Breast epithelium (tissue), 4 donors: Measurements from ENCODE around the gene FAM174C. TPM values are rescaled to one million over a fixed set of nuclear protein-coding genes. Genes with fewer than 3 reads are reported as not detected.

ENCODE experiments used
- DNase-seq, 2 donors: peaks; one replicate each; pipeline ENCODE4 v3.0.0-alpha.2; 2019; ENCODE audit warnings: low spot score in 2 of 2
- H3K27ac ChIP-seq, 2 donors: fragments of 200-600 bp; sonication (generic) in 1 of 2; one replicate each; pipeline ENCODE4 v1.5.1; 2016 to 2019; ENCODE audit warnings: mild to moderate bottlenecking in 1 of 2
- H3K27me3 ChIP-seq, 2 donors: fragments of 200-600 bp; sonication (generic) in 1 of 2; one replicate each; pipeline versions ENCODE4 v1.5.1 to v1.6.0; 2017 to 2019; ENCODE audit warnings: control low read depth in 1 of 2, mild to moderate bottlenecking in 1 of 2
- H3K36me3 ChIP-seq: fragments of 200-600 bp; one replicate; pipeline ENCODE4 v1.5.1; 2019
- H3K4me1 ChIP-seq, 2 donors: fragments of 200-600 bp; sonication (generic); one replicate each; pipeline ENCODE4 v1.5.1; 2016 to 2019; ENCODE audit warnings: control low read depth in 1 of 2
- H3K4me3 ChIP-seq, 3 donors: fragments of 200-600 bp; sonication (generic); 1 replicate in 2 of 3; 2 replicates in 1 of 3; pipeline ENCODE4 v1.5.1; 2016 to 2019; ENCODE audit warnings: mild to moderate bottlenecking in 3 of 3, moderate library complexity in 2 of 3
- H3K9me3 ChIP-seq, 2 donors: fragments of 200-600 bp; sonication (generic) in 1 of 2; one replicate each; pipeline ENCODE4 v1.5.1; 2016 to 2019; ENCODE audit warnings: control low read depth in 1 of 2
- POLR2A ChIP-seq: fragments of 450-650 bp; IDR thresholded peaks from one replicate; pipeline ENCODE4 v1.6.1; 2016; ENCODE audit warnings: antibody characterized with exemption, mild to moderate bottlenecking, moderate library complexity
- POLR2AphosphoS5 ChIP-seq, 3 donors: sonication (generic); formaldehyde crosslinking; IDR thresholded peaks; one replicate each; pipeline ENCODE4 v1.6.1; 2017; ENCODE audit warnings: antibody characterized with exemption in 3 of 3
- intact Hi-C: fragments of 100-400 bp; cut with DNase I; formaldehyde crosslinking; loops from one replicate; pipeline ENCODE4 v1.15.1; 2023; ENCODE audit warnings: low total_unique reads
- total RNA-seq, 3 donors: library from RNA; depleted of rRNA; stranded (reverse); fragments of >200 nt; gene quantifications; one replicate each; pipeline ENCODE4 v1.1.0, GENCODE V29; 2016
- TF ChIP-seq, protein P1 (sequence below), 3 donors: fragments of 450-650 bp; IDR thresholded peaks; one replicate each; pipeline ENCODE4 v1.5.1; 2016 to 2017; ENCODE audit warnings: antibody characterized with exemption in 3 of 3, mild to moderate bottlenecking in 3 of 3, moderate library complexity in 3 of 3

Gene FAM174C
- 10 to 100 TPM; 43.9 to 60.6 (median 53.1) TPM for total RNA-seq

DNA sequence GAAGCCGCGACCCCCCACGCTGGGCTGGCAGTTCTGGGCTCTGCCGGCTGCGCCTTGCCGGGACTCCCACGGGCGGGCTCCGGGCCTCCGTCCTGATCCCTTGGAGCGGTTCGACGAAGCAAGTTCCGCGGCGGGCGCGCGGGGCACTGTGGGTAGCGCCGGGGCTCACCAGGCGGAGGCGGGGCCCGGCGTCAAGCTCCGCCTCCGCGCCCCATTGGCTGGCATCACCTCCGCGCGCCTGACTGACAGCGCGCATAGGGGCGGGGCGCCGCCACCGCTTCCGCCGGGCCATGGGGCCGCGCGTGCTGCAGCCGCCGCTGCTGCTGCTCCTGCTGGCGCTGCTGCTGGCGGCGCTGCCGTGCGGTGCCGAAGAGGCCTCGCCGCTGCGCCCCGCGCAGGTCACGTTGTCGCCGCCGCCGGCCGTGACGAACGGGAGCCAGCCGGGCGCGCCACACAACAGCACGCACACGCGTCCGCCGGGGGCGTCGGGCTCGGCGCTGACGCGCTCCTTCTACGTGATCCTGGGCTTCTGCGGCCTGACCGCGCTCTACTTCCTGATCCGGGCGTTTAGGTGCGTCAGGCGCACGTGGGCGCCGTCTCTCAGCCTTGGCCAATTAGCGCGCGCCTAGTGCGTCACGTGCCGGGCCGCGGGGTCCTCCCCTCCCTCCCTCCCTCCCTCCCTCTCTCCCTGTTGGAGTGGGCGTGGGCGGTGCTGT is at the start of gene FAM174C:
Gene FAM174C (plus strand): TSS at position 271 of the 716 bp plus-strand sequence. CDS start 20 bp downstream, at position 291.
- no peaks in the 10 kb centered on the region for H3K27me3 ChIP-seq
- H3K9me3 ChIP-seq = no peaks in the 10 kb centered on the region
- intact Hi-C loops = loop anchor here (10.0 kb wide), 2 partner anchors 129 to 169 kb away; partner anchors contain the start of genes DAZAP1 and GAMT
- peaks cover 5% of the 10 kb centered on the region for H3K36me3 ChIP-seq
- TF ChIP-seq, protein P1, sequence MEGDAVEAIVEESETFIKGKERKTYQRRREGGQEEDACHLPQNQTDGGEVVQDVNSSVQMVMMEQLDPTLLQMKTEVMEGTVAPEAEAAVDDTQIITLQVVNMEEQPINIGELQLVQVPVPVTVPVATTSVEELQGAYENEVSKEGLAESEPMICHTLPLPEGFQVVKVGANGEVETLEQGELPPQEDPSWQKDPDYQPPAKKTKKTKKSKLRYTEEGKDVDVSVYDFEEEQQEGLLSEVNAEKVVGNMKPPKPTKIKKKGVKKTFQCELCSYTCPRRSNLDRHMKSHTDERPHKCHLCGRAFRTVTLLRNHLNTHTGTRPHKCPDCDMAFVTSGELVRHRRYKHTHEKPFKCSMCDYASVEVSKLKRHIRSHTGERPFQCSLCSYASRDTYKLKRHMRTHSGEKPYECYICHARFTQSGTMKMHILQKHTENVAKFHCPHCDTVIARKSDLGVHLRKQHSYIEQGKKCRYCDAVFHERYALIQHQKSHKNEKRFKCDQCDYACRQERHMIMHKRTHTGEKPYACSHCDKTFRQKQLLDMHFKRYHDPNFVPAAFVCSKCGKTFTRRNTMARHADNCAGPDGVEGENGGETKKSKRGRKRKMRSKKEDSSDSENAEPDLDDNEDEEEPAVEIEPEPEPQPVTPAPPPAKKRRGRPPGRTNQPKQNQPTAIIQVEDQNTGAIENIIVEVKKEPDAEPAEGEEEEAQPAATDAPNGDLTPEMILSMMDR (IDR thresholded peaks at IDR 0.05) = peak in 1 of 3 donors; percentile 13
- peak; percentile 44 for TF ChIP-seq POLR2A
- peak; percentile 14 to 55 (median 53) for TF ChIP-seq POLR2AphosphoS5 (IDR thresholded peaks at IDR 0.05)
- DNase-seq = peak; percentile 94 to 98
- peak within 1 kb of the TSS; percentile 69 to 87 (median 79) for H3K4me3 ChIP-seq
- H3K27ac ChIP-seq = peak within 1 kb of the TSS; percentile 94 to 99
- H3K4me1 ChIP-seq = peaks cover 34 to 49% of the 10 kb centered on the region in 2 donors

DNA sequence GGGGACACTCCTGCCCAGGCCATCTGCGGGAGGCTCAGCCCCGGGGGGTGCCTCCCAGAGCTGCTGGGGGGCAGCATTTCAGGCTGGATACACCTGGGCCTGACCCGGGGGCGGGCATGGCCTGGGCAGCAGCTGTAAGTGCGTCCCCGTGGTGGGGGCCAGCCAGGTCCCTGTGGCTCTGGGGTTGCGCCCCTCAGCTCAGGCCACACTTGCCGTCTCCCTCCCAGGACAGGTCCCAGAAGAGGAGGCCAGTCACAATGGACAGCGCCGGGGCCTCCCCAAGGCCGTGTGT is 49.2 kb upstream of the FAM174C start:
- Histone ChIP-seq H3K4me1 (no peaks in the 10 kb centered on the region), H3K27me3 (no peaks in the 10 kb centered on the region), H3K4me3 (no peak overlapping the region), H3K9me3 (no peaks in the 10 kb centered on the region), H3K27ac (no peak overlapping the region), H3K36me3 (peaks cover 9% of the 10 kb centered on the region)
- no peak for DNase-seq
- TF ChIP-seq, protein P1 (IDR thresholded peaks at IDR 0.05) = no peak
- TF ChIP-seq POLR2A (no peak), POLR2AphosphoS5 (IDR thresholded peaks at IDR 0.05) (no peak)
- intact Hi-C loops = loop anchor here (10.0 kb wide), 1 partner anchor 211 kb away; no protein-coding TSS in a partner anchor

DNA sequence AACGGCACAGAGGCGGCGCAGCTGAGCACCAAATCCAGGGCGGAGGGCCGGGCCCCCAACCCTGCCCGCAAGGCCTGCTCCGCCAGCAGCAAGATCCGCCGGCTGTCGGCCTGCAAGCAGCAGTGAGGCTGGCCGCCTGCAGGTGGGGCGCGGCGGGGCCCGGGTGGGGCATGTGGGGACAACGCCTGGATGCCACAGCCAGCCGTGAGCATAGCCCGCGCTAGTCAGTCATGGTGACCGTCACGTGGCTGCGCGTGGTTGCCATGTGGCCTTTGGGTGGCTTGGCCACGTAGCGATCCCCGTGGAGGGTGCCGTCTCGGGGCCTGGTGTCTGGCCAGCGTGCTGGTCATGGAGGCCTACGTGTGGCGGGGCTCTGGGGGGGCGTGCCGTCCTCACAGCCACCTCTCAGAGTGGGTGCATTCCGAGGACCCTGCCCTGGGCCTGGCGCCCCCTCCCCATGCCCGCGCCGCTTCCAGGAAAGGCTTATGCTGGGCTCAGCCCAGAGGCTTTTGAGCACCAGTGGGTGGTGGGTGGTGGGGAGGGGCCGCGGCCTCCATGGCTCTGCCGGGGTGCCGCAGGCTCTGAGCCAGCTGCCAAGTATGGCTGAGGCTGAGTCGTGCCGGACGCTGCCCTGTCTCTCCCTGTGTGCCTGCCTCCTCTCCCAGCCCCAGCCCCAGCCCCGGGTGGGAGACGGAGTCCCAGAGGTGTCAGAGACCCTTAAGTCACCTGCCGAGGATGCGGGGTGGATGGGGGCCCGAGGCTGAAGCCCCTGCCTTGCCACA is 48.6 kb upstream of the FAM174C start:
- H3K36me3 ChIP-seq = peaks cover 9% of the 10 kb centered on the region

DNA sequence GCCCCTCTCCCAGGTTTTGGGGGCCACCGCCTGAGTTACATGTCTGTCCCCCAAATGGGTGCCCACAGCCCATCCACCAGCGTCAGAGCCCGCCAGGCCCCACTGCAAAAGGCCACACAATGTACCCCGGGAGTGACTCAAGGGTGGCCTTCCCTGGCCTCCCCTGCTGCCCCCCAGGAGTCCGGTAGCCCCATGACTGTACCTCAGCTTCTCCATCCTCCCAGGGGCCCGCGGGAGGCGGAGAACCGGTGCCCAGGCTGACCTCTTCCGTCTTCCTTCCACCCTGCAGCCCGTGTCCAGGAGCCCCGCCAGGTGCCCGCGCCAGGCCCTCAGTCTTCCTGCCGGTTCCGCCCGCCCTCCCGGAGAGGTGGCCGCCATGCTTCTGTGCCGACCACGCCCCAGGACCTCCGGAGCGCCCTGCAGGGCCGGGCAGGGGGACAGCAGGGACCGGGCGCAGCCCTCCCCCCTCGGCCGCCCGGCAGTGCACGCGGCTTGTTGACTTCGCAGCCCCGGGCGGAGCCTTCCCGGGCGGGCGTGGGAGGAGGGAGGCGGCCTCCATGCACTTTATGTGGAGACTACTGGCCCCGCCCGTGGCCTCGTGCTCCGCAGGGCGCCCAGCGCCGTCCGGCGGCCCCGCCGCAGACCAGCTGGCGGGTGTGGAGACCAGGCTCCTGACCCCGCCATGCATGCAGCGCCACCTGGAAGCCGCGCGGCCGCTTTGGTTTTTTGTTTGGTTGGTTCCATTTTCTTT is 47.9 kb upstream of the FAM174C start:
- no peaks in the 10 kb centered on the region for H3K9me3 ChIP-seq
- no peaks in the 10 kb centered on the region for H3K27me3 ChIP-seq
- no peaks in the 10 kb centered on the region for H3K4me1 ChIP-seq
- DNase-seq = no peak
- no peak overlapping the region for H3K4me3 ChIP-seq
- intact Hi-C loops = loop anchor here (10.0 kb wide), 1 partner anchor 213 kb away; no protein-coding TSS in a partner anchor
- H3K36me3 ChIP-seq = peaks cover 9% of the 10 kb centered on the region
- TF ChIP-seq POLR2AphosphoS5 (IDR thresholded peaks at IDR 0.05) (no peak), POLR2A (no peak)
- TF ChIP-seq, protein P1 (IDR thresholded peaks at IDR 0.05) = no peak
- H3K27ac ChIP-seq = peak overlapping the region in 1 of 2 donors; percentile 19

More for the DNA sequence above, 48.6 kb upstream of the FAM174C start:
- Histone ChIP-seq H3K27ac (peak overlapping the region in 1 of 2 donors; percentile 19), H3K27me3 (no peaks in the 10 kb centered on the region), H3K4me3 (no peak overlapping the region), H3K4me1 (no peaks in the 10 kb centered on the region), H3K9me3 (no peaks in the 10 kb centered on the region)
- TF ChIP-seq POLR2AphosphoS5 (IDR thresholded peaks at IDR 0.05) = no peak
- TF ChIP-seq POLR2A = no peak
- TF ChIP-seq, protein P1 (IDR thresholded peaks at IDR 0.05) = no peak
- intact Hi-C loops = loop anchor here (10.0 kb wide), 1 partner anchor 212 kb away; no protein-coding TSS in a partner anchor
- no peak for DNase-seq
